Measurements from ENCODE around the gene XPO5. TPM values are rescaled to one million over a fixed set of nuclear protein-coding genes. Genes with fewer than 3 reads are reported as not detected.

Gene XPO5
- total and polyA plus RNA-seq, 2 experiments from 2014 or later, result 29.4 to 31.3 TPM

DNA sequence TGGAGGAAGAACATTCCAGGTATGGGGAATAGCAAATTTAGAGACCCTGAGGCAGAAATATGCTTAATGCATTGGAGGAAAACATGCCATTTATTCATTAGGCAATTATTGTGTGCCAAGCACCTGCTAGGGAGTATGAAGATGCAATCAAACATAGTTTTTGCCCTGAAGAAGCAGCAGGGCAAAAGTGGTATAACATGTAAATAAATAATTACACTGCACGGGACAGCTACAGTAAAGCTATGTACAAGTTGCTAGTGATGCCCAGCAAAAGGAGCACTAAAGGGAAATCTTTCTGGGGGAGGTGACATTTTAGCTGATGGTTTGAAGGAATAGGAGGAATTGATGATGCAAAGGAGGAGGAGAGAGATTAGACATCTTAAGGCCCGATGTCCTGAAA, 99.1 kb downstream of the XPO5 start:
- no peak overlapping the region for H3K27ac ChIP-seq
- TF ChIP-seq, protein P1, sequence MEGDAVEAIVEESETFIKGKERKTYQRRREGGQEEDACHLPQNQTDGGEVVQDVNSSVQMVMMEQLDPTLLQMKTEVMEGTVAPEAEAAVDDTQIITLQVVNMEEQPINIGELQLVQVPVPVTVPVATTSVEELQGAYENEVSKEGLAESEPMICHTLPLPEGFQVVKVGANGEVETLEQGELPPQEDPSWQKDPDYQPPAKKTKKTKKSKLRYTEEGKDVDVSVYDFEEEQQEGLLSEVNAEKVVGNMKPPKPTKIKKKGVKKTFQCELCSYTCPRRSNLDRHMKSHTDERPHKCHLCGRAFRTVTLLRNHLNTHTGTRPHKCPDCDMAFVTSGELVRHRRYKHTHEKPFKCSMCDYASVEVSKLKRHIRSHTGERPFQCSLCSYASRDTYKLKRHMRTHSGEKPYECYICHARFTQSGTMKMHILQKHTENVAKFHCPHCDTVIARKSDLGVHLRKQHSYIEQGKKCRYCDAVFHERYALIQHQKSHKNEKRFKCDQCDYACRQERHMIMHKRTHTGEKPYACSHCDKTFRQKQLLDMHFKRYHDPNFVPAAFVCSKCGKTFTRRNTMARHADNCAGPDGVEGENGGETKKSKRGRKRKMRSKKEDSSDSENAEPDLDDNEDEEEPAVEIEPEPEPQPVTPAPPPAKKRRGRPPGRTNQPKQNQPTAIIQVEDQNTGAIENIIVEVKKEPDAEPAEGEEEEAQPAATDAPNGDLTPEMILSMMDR (IDR thresholded peaks at IDR 0.05; ENCODE audit: low read depth, low read length), result no peak
- no peak for DNase-seq (ENCODE audit: low read depth in 1 of 2, low spot score in 1 of 2)

DNA sequence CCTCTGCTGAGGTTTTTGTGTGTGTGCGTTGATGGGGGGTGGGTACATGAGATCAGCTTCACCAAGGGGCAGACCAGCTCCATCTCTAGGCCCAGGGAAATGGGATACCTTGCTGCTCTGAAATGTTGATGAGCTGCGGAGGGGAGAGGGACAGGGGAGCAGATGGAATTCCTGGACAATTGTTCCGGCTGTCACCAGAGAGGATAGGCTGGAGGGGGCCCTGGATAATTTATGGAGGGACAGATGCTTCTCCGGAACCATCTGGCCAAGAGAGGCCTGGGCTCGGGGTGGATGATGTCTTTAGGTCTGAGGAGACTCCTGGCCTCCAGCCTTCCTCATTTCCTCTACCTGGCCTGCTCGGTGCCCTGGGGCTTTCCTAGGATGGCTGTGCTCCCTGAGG, 100.3 kb downstream of the XPO5 start:
- no peaks in the 10 kb centered on the region for H3K36me3 ChIP-seq
- H3K4me1 ChIP-seq (ENCODE audit: low read depth), result peaks cover 8% of the 10 kb centered on the region
- no peak overlapping the region for H3K27ac ChIP-seq
- H3K4me3 ChIP-seq, result no peak overlapping the region
- DNase-seq (ENCODE audit: low read depth in 1 of 2, low spot score in 1 of 2), result no peak
- H3K9me3 ChIP-seq (ENCODE audit: low read depth), result no peaks in the 10 kb centered on the region
- TF ChIP-seq, protein P1 (IDR thresholded peaks at IDR 0.05; ENCODE audit: low read depth, low read length), result no peak
- H3K27me3 ChIP-seq, result no peaks in the 10 kb centered on the region

More for the DNA sequence above, 99.1 kb downstream of the XPO5 start:
- Histone ChIP-seq H3K9me3 (ENCODE audit: low read depth) (no peaks in the 10 kb centered on the region), H3K4me3 (peak overlapping the region; percentile 87), H3K27me3 (no peaks in the 10 kb centered on the region), H3K4me1 (ENCODE audit: low read depth) (peaks cover 8% of the 10 kb centered on the region), H3K36me3 (no peaks in the 10 kb centered on the region)

DNA sequence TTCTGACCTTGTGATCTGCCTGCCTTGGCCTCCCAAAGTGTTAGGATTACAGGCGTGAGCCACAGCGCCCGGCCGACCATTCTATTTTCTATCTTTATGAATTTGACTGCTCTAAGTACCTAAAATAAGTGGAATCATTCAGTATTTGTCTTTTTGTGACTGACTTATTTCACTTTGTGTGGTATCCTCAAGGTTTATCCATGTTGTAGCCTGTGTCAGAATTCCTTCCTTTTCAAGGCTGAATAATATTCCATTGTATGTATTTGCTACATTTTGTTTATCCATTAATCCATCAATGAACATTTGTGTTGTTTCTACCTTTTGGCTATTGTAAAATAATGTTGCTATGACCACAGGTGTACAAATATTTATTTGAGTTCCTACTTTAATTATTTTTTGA, 103.3 kb downstream of the XPO5 start:
- H3K36me3 ChIP-seq, result no peaks in the 10 kb centered on the region
- no peak overlapping the region for H3K27ac ChIP-seq
- no peak overlapping the region for H3K4me3 ChIP-seq
- TF ChIP-seq, protein P1 (IDR thresholded peaks at IDR 0.05; ENCODE audit: low read depth, low read length), result no peak
- no peak for DNase-seq (ENCODE audit: low read depth in 1 of 2, low spot score in 1 of 2)
- H3K9me3 ChIP-seq (ENCODE audit: low read depth), result no peaks in the 10 kb centered on the region
- H3K4me1 ChIP-seq (ENCODE audit: low read depth), result no peaks in the 10 kb centered on the region
- H3K27me3 ChIP-seq, result no peaks in the 10 kb centered on the region

Other genes with a start within 250 kb of the XPO5 start
- gene ZNF318, start 206.4 kb downstream of the XPO5 start, total RNA-seq, result 14.8 and 27.2 TPM in 2 replicates
- gene ZNF318, start 206.4 kb downstream of the XPO5 start, polyA plus RNA-seq, result 16.2 and 22.9 TPM in 2 replicates
- 19.8 and 25.6 TPM in 2 replicates for gene ABCC10, start 148.5 kb downstream of the XPO5 start, total RNA-seq
- 20.6 and 29.4 TPM in 2 replicates for gene ABCC10, start 148.5 kb downstream of the XPO5 start, polyA plus RNA-seq
- gene DLK2, start 120.5 kb downstream of the XPO5 start, total RNA-seq, result 4.4 and 5.2 TPM in 2 replicates
- gene DLK2, start 120.5 kb downstream of the XPO5 start, polyA plus RNA-seq, result 4.6 and 5.0 TPM in 2 replicates
- 24.7 and 31.2 TPM in 2 replicates for gene TJAP1, start 98.5 kb downstream of the XPO5 start, total RNA-seq
- 23.1 and 25.8 TPM in 2 replicates for gene TJAP1, start 98.5 kb downstream of the XPO5 start, polyA plus RNA-seq
- gene LRRC73, start 65.7 kb downstream of the XPO5 start, total RNA-seq, result 3.3 and 3.4 TPM in 2 replicates
- gene LRRC73, start 65.7 kb downstream of the XPO5 start, polyA plus RNA-seq, result 2.9 and 4.6 TPM in 2 replicates
- 145 and 195 TPM in 2 replicates for gene YIPF3, start 59.1 kb downstream of the XPO5 start, total RNA-seq
- gene YIPF3, start 59.1 kb downstream of the XPO5 start, polyA plus RNA-seq, result 123 and 134 TPM in 2 replicates
- 20.7 and 28.6 TPM in 2 replicates for gene POLR1C, start 58.9 kb downstream of the XPO5 start, total RNA-seq
- gene POLR1C, start 58.9 kb downstream of the XPO5 start, polyA plus RNA-seq, result 27.9 and 38.8 TPM in 2 replicates
- gene POLH, start 147 bp upstream of the XPO5 start, total RNA-seq, result 7.1 and 10.3 TPM in 2 replicates
- 5.5 and 5.6 TPM in 2 replicates for gene POLH, start 147 bp upstream of the XPO5 start, polyA plus RNA-seq
- 48.8 and 63.6 TPM in 2 replicates for gene GTPBP2, start 53.2 kb upstream of the XPO5 start, total RNA-seq
- 16.4 and 22.8 TPM in 2 replicates for gene GTPBP2, start 53.2 kb upstream of the XPO5 start, polyA plus RNA-seq
- 34.0 and 68.4 TPM in 2 replicates for gene MAD2L1BP, start 59.8 kb upstream of the XPO5 start, total RNA-seq
- 53.7 and 60.6 TPM in 2 replicates for gene MAD2L1BP, start 59.8 kb upstream of the XPO5 start, polyA plus RNA-seq
- gene RSPH9, start 69.0 kb upstream of the XPO5 start, total RNA-seq, result 2.1 and 2.9 TPM in 2 replicates
- gene RSPH9, start 69.0 kb upstream of the XPO5 start, polyA plus RNA-seq, result 5.8 and 8.1 TPM in 2 replicates
- gene MRPS18A, start 111.8 kb upstream of the XPO5 start, total RNA-seq, result 65.9 and 80.2 TPM in 2 replicates
- 87.0 and 94.8 TPM in 2 replicates for gene MRPS18A, start 111.8 kb upstream of the XPO5 start, polyA plus RNA-seq
- 409 and 626 TPM in 2 replicates for gene VEGFA, start 194.2 kb upstream of the XPO5 start, total RNA-seq
- 199 and 228 TPM in 2 replicates for gene VEGFA, start 194.2 kb upstream of the XPO5 start, polyA plus RNA-seq

All from cardiac muscle cell (in vitro differentiated cells and primary cell).